ENCODE measurements around the gene PARPBP. TPM values are rescaled to one million over a fixed set of nuclear protein-coding genes. Genes with fewer than 3 reads are reported as not detected.

Gene PARPBP
- total RNA-seq, 1 experiment from 2014 or later = 22.3 TPM

Other genes with a start within 250 kb of the PARPBP start
- gene DRAM1, start 242.6 kb upstream of the PARPBP start, total RNA-seq (2014; rRNA removed; shearing (Covaris generic)) = 22.8 and 25.9 TPM in 2 replicates
- 119 and 127 TPM in 2 replicates for gene WASHC3, start 58.2 kb upstream of the PARPBP start, total RNA-seq (2014; rRNA removed; shearing (Covaris generic))
- 91.3 and 96.3 TPM in 2 replicates for gene NUP37, start 69 bp upstream of the PARPBP start, total RNA-seq (2014; rRNA removed; shearing (Covaris generic))
- gene PMCH, start 77.7 kb downstream of the PARPBP start, total RNA-seq (2014; rRNA removed; shearing (Covaris generic)) = not detected in 2 replicates